Naive thymus-derived CD4-positive, alpha-beta T cell (primary cell): ENCODE data around the gene MYL7. TPM values are rescaled to one million over a fixed set of nuclear protein-coding genes. Genes with fewer than 3 reads are reported as not detected.

Experiments
- ATAC-seq: fragments of 150-1000 bp; cut with Tn5 transposase; 2 replicates; pipeline ENCODE4 v1.10.0; 2021; ENCODE audit warnings: mild to moderate bottlenecking, moderate library complexity
- CTCF ChIA-PET: fragments of 350-600 bp; sonication (Branson Sonifier 250); formaldehyde crosslinking; loops from one replicate; lab custom pipeline; 2021; ENCODE audit warnings: antibody characterized with exemption; lab: Charles Lee
- POLR2A ChIA-PET: fragments of 350-600 bp; sonication (Branson Sonifier 250); formaldehyde crosslinking; loops from one replicate; lab custom pipeline; 2021; ENCODE audit warnings: antibody characterized with exemption, inconsistent platforms; lab: Charles Lee
- DNase-seq, 9 donors: peaks; one replicate each; pipeline versions ENCODE4 v3.0.0 to v3.0.0-alpha.2; 2020 to 2022; ENCODE audit warnings: mixed read lengths in 1 of 9
- H3K27ac ChIP-seq: one replicate; pipeline ENCODE4 v1.7.0; 2013; ENCODE audit warnings: mild to moderate bottlenecking, low read depth, low read length, moderate library complexity
- H3K27me3 ChIP-seq, 2 donors: one replicate each; pipeline ENCODE4 v1.7.0; 2013; ENCODE audit warnings: low read length in 2 of 2, mild to moderate bottlenecking in 2 of 2, moderate library complexity in 2 of 2; ENCODE audit not compliant: control insufficient read depth in 2 of 2, insufficient read depth in 2 of 2
- H3K36me3 ChIP-seq, 3 experiments: 1 replicate in 2 of 3; 2 replicates in 1 of 3; pipeline ENCODE4 v1.7.0; 2013; ENCODE audit warnings: low read length in 3 of 3, mild to moderate bottlenecking in 3 of 3, moderate library complexity in 1 of 3; ENCODE audit not compliant: insufficient read depth in 3 of 3, control insufficient read depth in 2 of 3
- H3K4me1 ChIP-seq, 2 donors: one replicate each; pipeline ENCODE4 v1.7.0; 2013; ENCODE audit warnings: low read length in 2 of 2, mild to moderate bottlenecking in 2 of 2, moderate library complexity in 1 of 2; ENCODE audit not compliant: control insufficient read depth in 2 of 2, insufficient read depth in 2 of 2
- H3K4me3 ChIP-seq: 2 replicates; pipeline ENCODE4 v1.7.0; 2013; ENCODE audit warnings: mild to moderate bottlenecking, low read length
- H3K9me3 ChIP-seq, 3 experiments: 1 replicate in 2 of 3; 2 replicates in 1 of 3; pipeline ENCODE4 v1.7.0; 2013; ENCODE audit warnings: low read length in 3 of 3; ENCODE audit not compliant: control insufficient read depth in 2 of 3
- H3K27ac Mint-ChIP-seq, 9 donors: one replicate each; pipeline ENCODE4 v1.8.0; 2020 to 2022; ENCODE audit warnings: mixed read lengths in 9 of 9, mild to moderate bottlenecking in 8 of 9, moderate library complexity in 5 of 9, inconsistent platforms in 2 of 9
- H3K27me3 Mint-ChIP-seq, 5 donors: one replicate each; pipeline ENCODE4 v1.8.0; 2021 to 2022; ENCODE audit warnings: mixed read lengths in 5 of 5, mild to moderate bottlenecking in 1 of 5
- H3K36me3 Mint-ChIP-seq, 5 donors: one replicate each; pipeline ENCODE4 v1.8.0; 2020 to 2022; ENCODE audit warnings: mixed read lengths in 5 of 5, mild to moderate bottlenecking in 3 of 5, inconsistent platforms in 1 of 5
- H3K4me1 Mint-ChIP-seq, 7 donors: one replicate each; pipeline ENCODE4 v1.8.0; 2020 to 2022; ENCODE audit warnings: mixed read lengths in 7 of 7, mild to moderate bottlenecking in 3 of 7, inconsistent platforms in 1 of 7
- H3K4me3 Mint-ChIP-seq, 10 donors: one replicate each; pipeline ENCODE4 v1.8.0; 2020 to 2022; ENCODE audit warnings: mild to moderate bottlenecking in 10 of 10, mixed read lengths in 10 of 10, moderate library complexity in 6 of 10, inconsistent platforms in 2 of 10
- H3K9me3 Mint-ChIP-seq, 11 donors: one replicate each; pipeline ENCODE4 v1.8.0; 2020 to 2022; ENCODE audit warnings: mixed read lengths in 11 of 11, mild to moderate bottlenecking in 4 of 11, inconsistent platforms in 1 of 11, moderate library complexity in 1 of 11
- intact Hi-C, 2 donors: fragments of 100-400 bp; cut with micrococcal nuclease; formaldehyde crosslinking; loops; one replicate each; pipeline ENCODE4 v1.15.1; 2023
- polyA plus RNA-seq, 2 donors: library from polyadenylated mRNA; unstranded; fragments of 300-500 nt; fragmentation: Illumina TruSeq; gene quantifications; one replicate each; pipeline ENCODE4 v1.2.3, GENCODE V29; 2021
- total RNA-seq, 6 experiments: library from RNA in 5 of 6; stranded (reverse) in 5 of 6; gene quantifications; 1 replicate in 5 of 6; 2 replicates in 1 of 6; pipeline ENCODE4 v1.2.3 and lab custom pipeline; 2021 to 2026

Gene MYL7
- total and polyA plus RNA-seq, 7 experiments from 2014 or later, result not detected

- no peaks in the 10 kb centered on the region for H3K36me3 Mint-ChIP-seq
- ChIA-PET CTCF (no interaction called here), POLR2A (interaction anchor here (0.6 to 1.1 kb wide), 2 partner anchors 277 to 561 kb away, joined by 3 read pairs; partner anchors contain the start of gene MRPS24)
- Histone ChIP-seq H3K4me3 (peak overlapping the region; percentile 59), H3K27me3 (no peaks in the 10 kb centered on the region), H3K4me1 (no peaks in the 10 kb centered on the region), H3K9me3 (no peaks in the 10 kb centered on the region), H3K27ac (peak overlapping the region; percentile 52), H3K36me3 (no peaks in the 10 kb centered on the region)
- ATAC-seq (peak; percentile 80), DNase-seq (peak; percentile 21 to 81 (median 51))
- peak overlapping the region in 8 of 9 donors; percentile 46 to 91 (median 78) for H3K27ac Mint-ChIP-seq
- intact Hi-C loops, result loop anchor here (1.0 to 5.0 kb wide), 6 partner anchors 23 to 831 kb away; partner anchors contain the start of genes POLD2 (in 2 of the 2), POLM (in 2 of the 2), YKT6 (in 2 of the 2) and MYO1G (in 1 of the 2)
- peaks cover 0 to 11% (median 7%) of the 10 kb centered on the region in 7 donors for H3K4me1 Mint-ChIP-seq
- H3K4me3 Mint-ChIP-seq, result peak overlapping the region; percentile 68 to 89 (median 83)
- peaks cover 0 to 9% (median 0%) of the 10 kb centered on the region in 5 donors for H3K27me3 Mint-ChIP-seq
- no peaks in the 10 kb centered on the region for H3K9me3 Mint-ChIP-seq
Measured at GRCh38 chr7:44145969-44146911, 5.1 kb upstream of the MYL7 start.

GRCh38 chr7:44145479-44145968 is 4.4 kb upstream of the MYL7 start:
- peak overlapping the region; percentile 68 to 89 (median 83) for H3K4me3 Mint-ChIP-seq
- Histone ChIP-seq H3K4me1 (no peaks in the 10 kb centered on the region), H3K36me3 (no peaks in the 10 kb centered on the region), H3K27me3 (no peaks in the 10 kb centered on the region), H3K4me3 (peak overlapping the region; percentile 59), H3K27ac (peak overlapping the region; percentile 52), H3K9me3 (no peaks in the 10 kb centered on the region)
- H3K27ac Mint-ChIP-seq, result peak overlapping the region; percentile 43 to 92 (median 84)
- DNase-seq (peak; percentile 34 to 79 (median 71)), ATAC-seq (peak; percentile 78)
- H3K9me3 Mint-ChIP-seq, result no peaks in the 10 kb centered on the region
- intact Hi-C loops, result loop anchor here in 1 of 2 donors (5.0 kb wide), 1 partner anchor 832 kb away; the partner anchor contains the start of gene MYO1G
- ChIA-PET POLR2A (interaction anchor here (0.6 kb wide), 1 partner anchor 883 kb away, joined by 3 read pairs; no protein-coding TSS in a partner anchor), CTCF (no interaction called here)
- no peaks in the 10 kb centered on the region for H3K36me3 Mint-ChIP-seq
- H3K4me1 Mint-ChIP-seq, result peaks cover 0 to 11% (median 7%) of the 10 kb centered on the region in 7 donors
- peaks cover 0 to 9% (median 0%) of the 10 kb centered on the region in 5 donors for H3K27me3 Mint-ChIP-seq

GRCh38 chr7:44144968-44145478 is 3.9 kb upstream of the MYL7 start:
- Histone ChIP-seq H3K4me1 (no peaks in the 10 kb centered on the region), H3K36me3 (no peaks in the 10 kb centered on the region), H3K4me3 (peak overlapping the region; percentile 59), H3K27me3 (no peaks in the 10 kb centered on the region), H3K27ac (peak overlapping the region; percentile 47), H3K9me3 (no peaks in the 10 kb centered on the region)
- Mint-ChIP-seq H3K4me3 (peak overlapping the region; percentile 68 to 89 (median 83)), H3K27me3 (peaks cover 0 to 9% (median 0%) of the 10 kb centered on the region in 5 donors), H3K9me3 (no peaks in the 10 kb centered on the region), H3K36me3 (no peaks in the 10 kb centered on the region), H3K4me1 (peaks cover 0 to 11% (median 7%) of the 10 kb centered on the region in 7 donors), H3K27ac (peak overlapping the region; percentile 43 to 92 (median 84))
- intact Hi-C loops, result loop anchor here in 1 of 2 donors (5.0 kb wide), 1 partner anchor 832 kb away; the partner anchor contains the start of gene MYO1G
- DNase-seq (no peak), ATAC-seq (no peak)
- ChIA-PET POLR2A (interaction anchor here (0.6 kb wide), 1 partner anchor 884 kb away, joined by 3 read pairs; no protein-coding TSS in a partner anchor), CTCF (no interaction called here)

- Mint-ChIP-seq H3K4me1 (peaks cover 0 to 11% (median 7%) of the 10 kb centered on the region in 7 donors), H3K36me3 (no peaks in the 10 kb centered on the region), H3K9me3 (no peaks in the 10 kb centered on the region), H3K27me3 (peaks cover 0 to 9% (median 0%) of the 10 kb centered on the region in 5 donors), H3K4me3 (peak overlapping the region in 2 of 10 donors; percentile 5 to 81), H3K27ac (no peak overlapping the region)
- ChIA-PET CTCF (interaction anchor here (0.7 kb wide), 1 partner anchor 339 kb away, joined by 3 read pairs; no protein-coding TSS in a partner anchor), POLR2A (no interaction called here)
- Histone ChIP-seq H3K9me3 (no peaks in the 10 kb centered on the region), H3K27ac (no peak overlapping the region), H3K36me3 (no peaks in the 10 kb centered on the region), H3K27me3 (no peaks in the 10 kb centered on the region), H3K4me3 (no peak overlapping the region), H3K4me1 (no peaks in the 10 kb centered on the region)
- DNase-seq (no peak), ATAC-seq (no peak)
- intact Hi-C loops, result no loop called here
Measured at GRCh38 chr7:44144426-44144967, 3.4 kb upstream of the MYL7 start.

- Mint-ChIP-seq H3K9me3 (no peaks in the 10 kb centered on the region), H3K27me3 (peaks cover 0 to 7% (median 0%) of the 10 kb centered on the region in 5 donors), H3K4me1 (peaks cover 0 to 10% (median 7%) of the 10 kb centered on the region in 7 donors), H3K36me3 (no peaks in the 10 kb centered on the region), H3K4me3 (peak overlapping the region in 3 of 10 donors; percentile 15 to 21 (median 20)), H3K27ac (peak overlapping the region in 1 of 9 donors; percentile 65)
- Histone ChIP-seq H3K27ac (no peak overlapping the region), H3K4me1 (no peaks in the 10 kb centered on the region), H3K27me3 (no peaks in the 10 kb centered on the region), H3K36me3 (no peaks in the 10 kb centered on the region), H3K4me3 (no peak overlapping the region), H3K9me3 (no peaks in the 10 kb centered on the region)
- intact Hi-C loops, result no loop called here
- ATAC-seq, result no peak
- DNase-seq, result no peak
- POLR2A ChIA-PET, result no interaction called here
- CTCF ChIA-PET, result interaction anchor here (0.7 kb wide), 1 partner anchor 339 kb away, joined by 3 read pairs; no protein-coding TSS in a partner anchor
Measured at GRCh38 chr7:44143646-44144250, 2.6 kb upstream of the MYL7 start.
